NCI-H1105 (cell line): ENCODE data around the gene SFXN4.
"Not testable (repeated sequence)": the region's sequence is repeated elsewhere in the genome, so short reads cannot be mapped to it uniquely, and the experiment has no call there.

Experiments
- DNase-seq: peaks from one replicate; lab custom pipeline; 2025; lab: John Stamatoyannopoulos, UW

SFXN4 gene

GRCh38 chr10:119139464-119140067 lies 25.9 kb downstream of the SFXN4 start:
- no peak for DNase-seq

DNA sequence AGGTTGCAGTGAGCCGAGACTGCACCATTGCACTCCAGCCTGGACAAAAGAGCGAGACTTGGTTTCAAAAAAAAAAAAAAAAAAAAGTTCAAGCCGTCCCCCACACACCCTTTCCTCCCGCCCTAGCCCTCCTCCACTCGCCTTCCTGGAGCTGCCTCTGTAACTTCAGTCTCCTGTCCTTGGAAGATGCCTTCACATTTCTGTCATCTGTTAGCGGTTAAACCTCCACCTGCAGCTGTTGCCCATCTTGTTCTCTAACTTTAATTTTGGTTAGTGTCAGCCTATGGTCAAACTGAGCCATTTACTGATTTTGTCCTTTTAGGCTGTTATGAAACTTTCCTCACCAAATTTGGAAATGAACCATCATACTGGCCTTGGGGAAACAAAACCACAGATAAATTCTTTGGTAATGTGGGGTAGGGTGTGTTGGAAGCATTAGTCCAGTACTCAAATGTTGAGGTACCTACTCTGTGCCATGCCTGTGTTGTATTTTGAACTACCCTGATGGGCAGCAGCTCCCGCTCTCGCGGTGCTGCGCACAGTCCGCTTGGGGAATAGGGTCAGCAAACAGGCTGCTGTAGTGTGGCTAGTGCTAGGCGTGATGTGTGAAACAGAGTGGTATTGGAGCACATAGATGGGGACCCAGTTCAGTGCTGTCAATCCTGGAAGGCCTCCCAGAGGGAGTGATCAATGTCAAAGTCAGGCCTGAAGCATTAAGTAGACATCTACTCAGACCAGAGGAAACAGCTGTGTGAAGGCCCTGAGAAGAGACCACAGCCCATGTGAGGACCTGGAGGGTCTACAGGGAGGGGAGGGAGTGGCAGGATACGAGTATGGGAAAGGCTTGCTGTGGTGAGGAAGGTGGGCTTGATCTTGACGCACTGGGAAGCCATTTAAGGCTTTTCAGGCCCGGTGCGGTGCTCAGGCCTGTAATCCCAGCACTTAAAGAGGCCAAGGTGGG lies 26.9 kb downstream of the SFXN4 start:
- DNase-seq, result no peak

DNA sequence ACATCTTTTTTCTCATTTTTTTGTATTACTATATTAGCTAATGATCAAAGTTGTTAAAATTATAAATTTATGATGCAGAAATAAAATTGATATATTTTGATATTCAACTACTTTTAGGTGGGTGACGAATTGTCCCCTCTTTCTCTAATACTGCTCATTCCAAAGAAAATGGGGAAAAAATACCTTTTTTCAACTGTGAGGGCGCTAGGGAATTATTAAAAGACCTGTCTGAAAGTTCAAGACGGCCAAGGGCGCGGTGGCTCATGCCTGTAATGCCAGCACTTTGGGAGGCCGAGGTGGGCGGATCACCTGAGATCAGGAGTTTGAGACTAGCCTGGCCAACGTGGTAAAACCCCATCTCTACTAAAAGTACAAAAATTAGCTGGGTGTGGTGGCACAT lies 27.6 kb downstream of the SFXN4 start:
- not testable (repeated sequence) for DNase-seq

GRCh38 chr10:119136084-119136483 lies 29.4 kb downstream of the SFXN4 start:
- no peak for DNase-seq

GRCh38 chr10:119135513-119135881 lies 30.0 kb downstream of the SFXN4 start:
- no peak for DNase-seq

GRCh38 chr10:119133949-119134348 lies 31.6 kb downstream of the SFXN4 start:
- DNase-seq, result no peak

DNA sequence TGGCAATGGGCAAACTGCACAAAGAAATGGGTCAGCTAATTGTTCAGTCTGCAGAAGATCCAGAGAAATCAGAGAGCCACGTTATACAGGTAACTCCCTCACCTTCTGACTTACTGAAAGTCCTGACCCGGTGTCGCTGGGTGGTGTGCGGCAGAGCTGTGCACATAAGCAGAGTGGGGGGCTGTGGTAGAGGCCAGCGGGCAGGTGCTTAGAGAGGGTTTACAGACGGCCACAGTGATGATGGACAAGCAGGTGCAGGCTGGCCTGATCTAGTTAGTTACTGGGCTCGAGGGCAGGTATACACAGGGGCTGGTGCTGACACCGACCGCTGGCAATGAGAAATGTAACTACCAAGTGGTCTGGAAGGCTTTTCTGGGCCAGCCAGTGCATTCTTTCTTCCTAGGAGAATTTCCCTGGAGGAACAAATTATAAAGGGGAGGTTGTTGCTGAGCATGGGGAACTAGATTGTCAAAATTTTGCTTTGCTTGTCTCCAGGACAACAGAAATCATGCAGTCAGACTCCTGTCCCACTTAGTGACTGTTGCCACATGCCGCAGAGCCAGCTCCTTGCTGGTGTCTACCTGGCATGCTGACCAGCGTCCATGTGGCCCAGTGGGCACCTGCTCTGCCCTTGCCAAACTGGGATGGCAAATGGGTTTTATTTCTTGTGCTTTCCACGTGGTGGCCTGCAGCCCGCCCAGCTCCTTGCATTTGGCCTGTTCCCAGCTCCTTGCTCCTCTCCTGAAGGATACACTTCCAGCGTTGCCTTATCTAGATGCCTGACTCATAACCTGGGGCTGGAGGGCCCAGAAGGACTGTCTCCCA lies 32.8 kb downstream of the SFXN4 start:
- DNase-seq, result no peak

DNA sequence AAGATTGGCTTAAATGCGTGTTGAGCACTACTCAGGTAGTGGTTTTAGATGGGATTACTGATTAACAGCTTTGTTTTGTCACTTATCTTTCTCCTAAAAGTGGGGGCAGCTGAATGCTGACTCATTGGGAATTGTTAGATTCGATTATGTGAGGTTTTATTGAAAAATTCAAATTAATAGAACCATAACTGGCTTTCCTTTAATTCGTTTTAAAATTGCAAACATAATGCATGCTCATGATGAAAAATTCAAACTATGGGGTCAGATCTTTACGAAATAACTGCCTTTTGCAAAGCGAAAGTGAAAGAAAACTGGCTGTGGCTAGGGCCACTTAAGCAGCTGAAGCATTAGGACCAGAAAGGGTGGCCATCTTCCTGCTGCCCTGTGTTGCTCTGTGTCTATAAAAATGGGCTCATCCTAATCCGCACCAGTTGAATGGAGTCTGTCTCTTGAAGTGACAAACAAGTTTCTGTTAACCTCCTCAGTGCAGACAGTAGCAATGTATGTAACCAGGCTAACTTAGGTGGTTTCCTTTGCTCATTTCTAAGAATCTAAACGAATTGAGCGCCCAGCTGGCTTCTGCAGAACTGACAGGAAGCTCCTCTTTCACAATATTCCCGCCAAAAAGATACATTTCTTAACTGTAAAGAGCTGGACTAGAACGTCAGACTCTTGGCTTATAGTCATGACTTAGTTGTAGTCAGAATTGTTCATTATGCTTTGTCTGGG lies 33.8 kb downstream of the SFXN4 start:
- DNase-seq, result no peak

- DNase-seq, result no peak
Observed at GRCh38 chr10:119129721-119130120, 35.8 kb downstream of the SFXN4 start.

DNA sequence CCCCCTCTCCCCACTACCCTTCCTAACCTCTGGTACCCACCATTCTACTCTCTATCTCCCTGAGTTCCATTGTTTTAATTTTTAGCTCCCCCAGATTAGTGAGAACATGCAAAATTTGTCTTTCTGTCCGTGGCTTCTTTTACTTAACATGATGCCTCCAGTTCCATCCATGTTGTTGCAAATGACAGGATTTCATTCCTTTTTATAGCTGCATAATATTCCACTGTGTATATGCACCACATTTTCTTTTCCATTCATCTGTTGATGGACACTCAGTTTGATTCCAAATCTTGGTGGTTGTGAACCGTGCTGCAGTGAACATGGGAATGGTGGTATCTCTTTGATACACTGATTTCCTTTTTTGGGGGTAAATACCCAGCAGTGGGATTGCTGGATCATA lies 39.6 kb downstream of the SFXN4 start:
- DNase-seq, result no peak

GRCh38 chr10:119120875-119121274 lies 44.6 kb downstream of the SFXN4 start:
- no peak for DNase-seq

DNA sequence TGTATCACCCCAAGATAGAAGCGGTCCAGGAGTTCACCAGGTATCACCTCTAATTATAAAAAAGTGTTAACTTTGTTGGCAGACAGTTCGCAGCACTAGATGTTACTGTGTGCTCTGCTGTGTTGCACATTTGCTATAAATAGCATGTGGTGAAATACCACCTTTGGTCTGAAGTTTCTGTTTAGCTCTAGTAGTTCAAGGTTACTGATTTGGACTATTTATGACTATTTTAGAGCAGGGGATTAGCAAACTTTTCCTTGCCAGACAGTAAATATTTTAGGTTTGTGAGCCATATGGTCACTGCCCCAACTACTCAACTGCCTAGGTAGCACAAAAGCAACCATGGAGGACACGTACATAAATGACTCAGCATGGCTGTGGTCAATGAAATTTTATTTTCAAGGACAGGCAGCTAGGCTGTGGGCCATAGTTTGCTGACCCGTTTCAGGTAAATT lies 45.1 kb downstream of the SFXN4 start:
- DNase-seq, result no peak

GRCh38 chr10:119119400-119119799 lies 46.1 kb downstream of the SFXN4 start:
- DNase-seq, result no peak

GRCh38 chr10:119118231-119118630 lies 47.3 kb downstream of the SFXN4 start:
- DNase-seq, result no peak

DNA sequence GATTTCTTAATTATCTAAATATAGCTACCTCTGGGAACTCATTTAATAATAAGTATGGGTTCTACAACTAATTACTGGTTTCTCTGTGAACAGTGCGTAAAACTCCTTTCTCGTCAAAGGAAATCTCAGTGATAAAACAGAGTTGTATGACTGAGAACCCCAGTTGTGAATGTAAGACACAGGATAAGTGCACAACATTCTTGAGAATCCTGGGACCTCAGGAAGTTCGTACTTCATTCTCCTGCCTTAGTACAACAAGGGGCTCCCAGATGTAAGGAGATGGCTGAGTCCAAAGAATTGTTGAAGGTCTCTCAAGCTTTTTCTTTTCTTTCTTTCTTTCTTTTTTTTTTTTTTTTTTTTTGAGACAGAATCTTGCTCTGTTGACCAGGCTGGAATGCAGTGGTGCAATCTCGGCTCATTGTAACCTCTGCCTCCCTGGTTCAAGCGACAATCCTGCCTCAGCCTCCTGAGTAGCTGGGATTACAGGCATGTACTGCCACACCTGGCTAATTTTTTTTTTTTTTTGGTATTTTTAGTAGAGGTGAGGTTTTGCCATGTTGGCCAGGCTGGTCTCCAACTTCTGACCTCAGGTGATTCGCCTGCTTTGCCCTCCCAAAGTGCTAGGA lies 49.1 kb downstream of the SFXN4 start:
- no peak for DNase-seq

DNA sequence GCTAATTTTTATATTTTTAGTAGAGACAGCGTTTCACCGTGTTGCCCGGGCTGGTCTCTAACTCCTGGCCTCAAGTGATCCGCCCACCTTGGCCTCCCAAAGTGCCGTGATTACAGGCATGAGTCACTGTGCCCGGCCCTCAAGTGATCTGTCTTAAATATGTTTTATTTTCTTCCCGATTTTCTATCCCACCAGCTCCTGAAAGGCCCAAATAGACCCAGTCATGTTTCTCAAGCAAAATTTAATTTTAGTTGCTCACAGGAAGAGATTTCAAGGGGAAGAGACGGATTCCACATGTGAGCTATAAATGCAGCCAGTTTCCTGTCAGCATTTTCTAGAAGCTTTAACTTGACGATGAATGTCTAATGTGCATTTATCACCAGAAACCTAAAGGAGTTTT lies 49.6 kb downstream of the SFXN4 start:
- DNase-seq, result no peak

DNA sequence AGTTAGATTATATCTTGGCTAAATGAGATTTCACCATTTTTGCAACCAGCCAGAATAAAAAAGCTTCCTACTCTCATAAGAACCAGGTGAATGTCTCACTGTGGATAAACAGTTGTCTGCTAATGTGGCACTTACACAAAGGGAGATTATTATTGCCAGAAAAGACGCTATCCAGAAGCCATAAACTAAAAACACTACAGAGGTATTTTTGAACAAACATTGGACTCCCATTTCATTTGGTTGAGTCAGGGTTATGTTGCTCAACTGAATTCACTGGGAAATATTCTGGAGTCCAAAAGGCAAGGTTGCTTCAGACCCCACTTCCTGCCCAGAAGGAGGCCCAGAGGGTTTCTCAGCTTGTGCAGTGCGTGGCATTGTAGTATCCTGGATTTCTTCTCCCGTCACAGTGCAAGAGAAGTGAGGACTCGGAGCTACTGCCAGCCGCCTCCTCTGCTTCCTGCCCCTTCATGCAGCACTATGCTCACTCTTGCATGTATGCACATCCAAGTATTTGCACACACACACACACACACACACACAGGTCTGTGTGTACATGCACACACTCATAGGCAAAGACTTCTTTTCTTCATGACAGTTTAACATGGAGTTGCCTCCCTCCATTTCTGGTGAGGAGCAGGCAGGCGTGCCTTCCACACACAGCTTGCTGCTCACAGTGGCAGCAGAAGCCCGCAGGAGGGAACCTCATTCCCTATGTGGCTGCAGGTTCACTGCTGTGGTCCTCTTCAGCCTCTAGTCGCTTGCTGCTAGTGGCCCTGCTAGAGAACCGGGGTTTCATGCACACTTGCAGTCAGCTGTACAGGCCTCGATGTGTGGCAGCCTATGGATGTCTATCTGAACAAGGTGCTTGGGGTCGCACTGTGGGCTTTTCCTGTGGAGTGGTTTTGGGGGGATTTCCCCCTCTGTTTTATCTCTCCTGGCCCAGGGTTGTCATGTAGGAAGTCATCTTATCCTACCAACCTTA lies 51.5 kb downstream of the SFXN4 start:
- DNase-seq, result no peak

DNA sequence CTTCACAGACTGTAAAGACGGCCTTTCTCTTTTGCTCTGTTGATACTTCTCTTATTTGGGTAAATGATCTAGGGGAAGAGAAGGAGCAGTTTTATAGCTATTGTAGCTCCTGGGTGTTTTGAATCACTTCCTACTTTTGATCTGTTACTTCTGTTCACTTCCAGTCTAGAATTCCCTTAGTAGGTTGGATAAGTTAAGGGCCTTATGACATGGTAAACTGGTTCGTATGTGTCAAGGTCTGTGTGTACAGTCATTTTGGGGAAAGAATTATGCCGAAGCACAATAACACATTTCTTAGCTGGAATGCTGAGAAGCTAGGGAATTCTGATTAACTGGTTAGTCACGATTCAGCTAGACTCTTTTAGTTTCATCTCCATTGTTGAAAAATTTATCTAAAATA lies 53.5 kb downstream of the SFXN4 start:
- no peak for DNase-seq

DNA sequence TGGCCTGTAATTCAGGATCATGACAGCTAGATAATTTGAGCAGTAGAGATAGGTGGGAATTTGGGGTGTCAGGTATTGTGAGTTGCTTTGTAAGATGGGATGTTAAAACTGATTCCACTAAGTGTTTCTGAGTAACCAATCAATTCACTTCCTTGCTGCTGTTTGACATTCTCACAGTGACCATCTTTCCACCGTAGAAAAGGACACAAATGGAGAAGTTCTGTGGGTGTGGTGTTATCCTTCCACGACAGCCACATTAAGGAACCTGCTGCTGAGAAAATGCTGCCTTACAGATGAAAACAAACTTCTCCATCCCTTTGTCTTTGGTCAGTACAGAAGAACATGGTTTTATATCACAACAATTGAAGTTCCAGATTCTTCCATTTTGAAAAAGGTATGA lies 57.7 kb downstream of the SFXN4 start:
- not testable (repeated sequence) for DNase-seq

DNA sequence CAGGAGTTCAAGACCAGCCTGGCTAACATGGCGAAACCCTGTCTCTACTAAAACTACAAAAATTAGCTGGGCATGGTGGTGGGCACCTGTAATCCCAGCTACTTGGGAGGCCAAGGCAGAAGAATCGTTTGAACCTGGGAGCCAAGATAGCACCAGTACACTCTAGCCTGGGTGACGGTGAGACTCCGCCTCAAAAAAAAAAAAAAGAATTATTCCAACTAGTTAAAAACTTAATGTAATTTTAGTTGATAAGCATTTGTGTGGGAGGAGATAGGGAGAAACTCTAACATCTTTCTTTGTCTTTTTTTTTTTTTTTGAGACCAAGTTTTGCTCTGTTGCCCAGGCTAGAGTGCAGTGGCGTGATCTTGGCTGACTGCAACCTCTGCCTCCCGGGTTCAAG lies 58.4 kb downstream of the SFXN4 start:
- not testable (repeated sequence) for DNase-seq
